OCI-M1 (cell line): Measurements from ENCODE around the gene CCNY.
"Not testable (repeated sequence)": the region's sequence is repeated elsewhere in the genome, so short reads cannot be mapped to it uniquely, and the experiment has no call there.

Experiments used
- DNase-seq: peaks from one replicate; lab custom pipeline; 2025; lab: John Stamatoyannopoulos, UW

Gene CCNY

GRCh38 chr10:35517431-35518181, 181.3 kb downstream of the CCNY start:
- DNase-seq: no peak

DNA sequence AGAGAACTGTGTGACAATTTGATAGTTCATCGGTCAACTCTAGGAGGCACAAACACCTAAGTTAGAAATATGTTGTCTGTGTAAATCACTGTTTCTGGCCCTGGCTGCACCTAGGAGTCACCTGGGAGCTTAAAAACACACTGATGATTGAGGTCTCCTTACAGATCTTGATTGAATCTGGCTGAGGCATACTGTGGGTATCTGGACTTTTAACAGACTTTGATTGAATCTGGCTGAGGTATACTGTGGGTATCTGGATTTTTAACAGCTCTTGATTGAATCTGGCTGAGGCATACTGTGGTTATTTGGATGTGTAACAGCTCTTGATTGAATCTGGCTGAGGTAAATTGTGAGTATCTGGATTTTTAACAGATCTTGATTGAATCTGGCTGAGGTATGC, 181.9 kb downstream of the CCNY start:
- not testable (repeated sequence) for DNase-seq

DNA sequence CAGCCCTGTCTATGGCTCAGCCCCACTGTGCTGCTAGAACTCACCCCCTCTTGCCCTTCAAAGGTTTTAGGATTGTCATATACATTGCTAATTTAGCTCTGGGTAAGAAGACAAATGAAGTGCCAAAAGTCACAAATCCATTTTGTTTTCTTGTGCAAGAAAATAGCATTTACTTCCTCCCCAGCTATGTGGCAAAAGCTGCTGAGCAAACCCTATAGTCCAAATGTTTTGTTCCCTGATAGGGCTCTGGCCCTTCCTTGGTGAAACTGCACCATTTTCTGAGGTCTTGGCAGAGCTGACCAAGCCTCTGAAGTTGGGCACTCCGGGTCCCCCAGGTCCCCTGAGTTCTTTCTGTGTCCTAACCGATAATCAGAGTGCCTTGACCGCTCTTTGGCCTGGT, 184.7 kb downstream of the CCNY start:
- DNase-seq: no peak

DNA sequence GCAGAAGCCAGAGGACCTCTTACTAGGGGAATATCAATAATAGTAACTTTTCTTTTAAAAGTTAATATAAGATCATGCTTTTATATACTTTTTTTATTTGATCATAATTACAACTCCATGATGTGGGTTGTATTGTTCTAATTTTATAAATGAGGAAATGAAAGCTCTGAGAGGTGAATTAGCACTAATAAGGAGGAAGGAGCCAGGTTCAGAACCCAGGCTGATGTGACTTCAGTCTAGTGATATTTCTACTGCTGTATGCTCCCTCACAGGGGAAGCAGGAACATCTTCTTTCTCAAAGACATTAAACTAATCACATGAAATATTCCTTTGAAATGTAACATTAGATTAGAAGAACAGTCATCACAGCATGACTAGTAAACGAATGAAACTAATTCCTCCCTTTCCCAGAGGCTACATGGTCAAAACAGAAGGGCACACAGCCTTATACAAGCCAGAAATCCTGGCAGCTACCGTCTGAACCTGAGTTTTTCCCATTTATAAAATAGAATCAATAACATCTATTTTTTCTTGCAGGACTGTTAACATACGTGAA, 187.4 kb downstream of the CCNY start:
- no peak for DNase-seq

GRCh38 chr10:35526746-35527145, 190.4 kb downstream of the CCNY start:
- DNase-seq: no peak

- DNase-seq: no peak
Measured at GRCh38 chr10:35532141-35532540, 195.8 kb downstream of the CCNY start.

DNA sequence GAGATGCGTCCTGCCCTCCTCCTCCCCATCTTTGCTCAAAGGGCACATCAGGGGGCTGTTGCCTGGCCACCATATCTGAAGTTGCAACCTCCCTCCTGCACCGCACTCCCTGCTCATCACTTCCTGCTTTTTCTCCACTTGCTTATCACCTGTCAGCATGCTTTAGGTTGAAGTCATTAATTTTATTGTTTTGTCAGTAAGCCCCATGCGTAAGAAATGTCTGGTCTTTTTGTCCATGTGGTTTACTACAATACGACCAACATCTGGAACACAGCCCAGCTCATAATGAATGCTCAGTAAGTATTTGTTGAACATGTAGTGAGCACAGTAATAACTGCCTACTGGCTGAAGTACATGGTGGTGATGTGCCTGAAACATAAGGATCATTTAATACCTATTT, 197.3 kb downstream of the CCNY start:
- DNase-seq: peak; percentile 61

DNA sequence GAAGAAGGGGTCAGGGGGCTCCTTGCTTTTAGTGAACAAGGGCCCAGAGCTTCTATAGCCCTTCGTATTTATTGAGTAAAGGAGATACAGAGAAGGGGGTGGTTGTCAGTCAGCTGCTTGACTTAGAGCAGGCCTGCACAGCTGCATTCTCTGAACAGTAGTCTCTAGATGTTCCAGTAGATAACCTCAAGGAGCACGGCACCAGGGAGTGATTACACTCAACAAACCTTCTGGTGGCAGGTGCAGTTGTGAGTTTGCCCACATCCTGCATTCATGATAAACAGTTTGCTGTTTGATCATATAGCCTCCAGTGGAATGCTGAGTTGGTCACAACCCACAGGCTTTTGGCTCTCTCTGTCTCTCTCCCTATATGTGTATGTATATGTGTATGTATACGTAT, 198.8 kb downstream of the CCNY start:
- no peak for DNase-seq

DNA sequence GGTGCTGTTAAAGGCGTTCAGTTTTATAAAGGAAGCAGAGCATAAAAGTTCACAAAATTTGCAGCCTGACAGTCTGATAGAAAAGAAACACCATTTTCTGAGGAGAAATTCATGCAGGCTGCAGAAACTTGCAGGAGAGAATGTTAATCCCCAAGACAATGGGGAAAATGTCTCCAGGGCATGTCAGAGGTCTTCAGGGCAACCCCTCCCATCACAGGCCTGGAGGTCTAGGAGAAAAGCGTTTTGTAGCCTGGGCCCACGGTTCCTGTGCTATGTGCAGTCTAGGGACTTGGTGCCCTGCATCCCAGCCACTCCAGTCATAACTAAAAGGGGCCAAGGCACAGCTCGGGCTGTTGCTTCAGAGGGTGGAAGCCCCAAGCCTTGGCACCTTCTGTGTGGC, 200.5 kb downstream of the CCNY start:
- DNase-seq: no peak

DNA sequence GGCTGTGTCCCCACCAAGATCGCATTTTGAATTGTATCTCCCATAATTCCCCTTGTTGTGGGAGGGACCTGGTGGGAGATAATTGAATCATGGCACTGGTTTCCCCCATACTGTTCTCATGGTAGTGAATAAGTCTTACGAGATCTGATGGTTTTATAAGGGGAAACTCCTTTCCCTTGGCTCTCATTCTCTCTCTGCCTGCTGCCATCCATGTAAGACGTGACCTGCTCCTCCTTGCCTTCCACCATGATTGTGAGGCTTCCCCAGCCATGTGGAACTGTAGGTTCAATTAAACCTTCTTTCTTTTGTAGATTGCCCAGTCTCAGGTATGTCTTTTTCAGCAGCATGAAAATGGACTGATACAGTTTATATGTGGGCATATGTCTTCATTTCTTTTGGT, 201.6 kb downstream of the CCNY start:
- DNase-seq: not testable (repeated sequence)

GRCh38 chr10:35540296-35541164, 204.2 kb downstream of the CCNY start:
- peak; percentile 92 for DNase-seq

GRCh38 chr10:35541720-35542119, 205.4 kb downstream of the CCNY start:
- DNase-seq: no peak

GRCh38 chr10:35542303-35542702, 206.0 kb downstream of the CCNY start:
- DNase-seq: no peak

GRCh38 chr10:35545079-35545657, 208.9 kb downstream of the CCNY start:
- DNase-seq: no peak

DNA sequence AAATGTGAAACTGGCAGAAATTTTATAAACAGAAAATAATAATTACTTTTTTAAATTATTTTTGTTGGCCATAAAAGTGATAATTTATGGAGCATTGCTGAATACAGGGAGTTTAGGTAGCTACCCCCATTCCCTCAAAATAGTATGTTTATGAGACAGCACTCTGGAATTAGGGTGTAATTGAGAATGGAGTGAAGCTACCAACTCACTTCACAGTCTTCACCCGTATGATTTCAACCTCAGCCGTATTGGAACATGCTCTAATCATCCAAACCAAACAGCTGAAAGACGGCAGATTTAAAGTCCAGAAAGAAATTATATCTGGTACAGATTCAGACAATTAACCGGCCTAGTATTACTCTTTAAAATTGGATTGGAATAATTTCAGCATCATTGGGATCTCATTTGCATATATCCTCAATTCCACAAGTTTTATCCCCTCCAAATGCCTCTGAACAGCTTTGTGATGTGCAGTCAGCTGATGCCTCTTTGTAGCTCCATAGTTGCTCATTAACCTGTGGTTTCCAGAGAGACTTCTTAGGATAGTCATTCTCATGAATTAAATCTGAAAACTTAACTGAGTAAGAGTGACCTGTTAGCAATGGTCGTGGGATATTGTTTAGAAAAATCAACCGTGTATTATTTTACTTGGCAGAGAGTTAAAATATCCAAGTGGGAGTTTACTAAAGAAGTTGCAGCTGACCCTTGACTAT, 209.7 kb downstream of the CCNY start:
- no peak for DNase-seq

- no peak for DNase-seq
Measured at GRCh38 chr10:35546824-35547225, 210.5 kb downstream of the CCNY start.

GRCh38 chr10:35552650-35553342, 216.5 kb downstream of the CCNY start:
- DNase-seq: no peak

GRCh38 chr10:35554036-35554435, 217.7 kb downstream of the CCNY start:
- no peak for DNase-seq

- DNase-seq: no peak
Measured at GRCh38 chr10:35554461-35555056, 218.2 kb downstream of the CCNY start.

DNA sequence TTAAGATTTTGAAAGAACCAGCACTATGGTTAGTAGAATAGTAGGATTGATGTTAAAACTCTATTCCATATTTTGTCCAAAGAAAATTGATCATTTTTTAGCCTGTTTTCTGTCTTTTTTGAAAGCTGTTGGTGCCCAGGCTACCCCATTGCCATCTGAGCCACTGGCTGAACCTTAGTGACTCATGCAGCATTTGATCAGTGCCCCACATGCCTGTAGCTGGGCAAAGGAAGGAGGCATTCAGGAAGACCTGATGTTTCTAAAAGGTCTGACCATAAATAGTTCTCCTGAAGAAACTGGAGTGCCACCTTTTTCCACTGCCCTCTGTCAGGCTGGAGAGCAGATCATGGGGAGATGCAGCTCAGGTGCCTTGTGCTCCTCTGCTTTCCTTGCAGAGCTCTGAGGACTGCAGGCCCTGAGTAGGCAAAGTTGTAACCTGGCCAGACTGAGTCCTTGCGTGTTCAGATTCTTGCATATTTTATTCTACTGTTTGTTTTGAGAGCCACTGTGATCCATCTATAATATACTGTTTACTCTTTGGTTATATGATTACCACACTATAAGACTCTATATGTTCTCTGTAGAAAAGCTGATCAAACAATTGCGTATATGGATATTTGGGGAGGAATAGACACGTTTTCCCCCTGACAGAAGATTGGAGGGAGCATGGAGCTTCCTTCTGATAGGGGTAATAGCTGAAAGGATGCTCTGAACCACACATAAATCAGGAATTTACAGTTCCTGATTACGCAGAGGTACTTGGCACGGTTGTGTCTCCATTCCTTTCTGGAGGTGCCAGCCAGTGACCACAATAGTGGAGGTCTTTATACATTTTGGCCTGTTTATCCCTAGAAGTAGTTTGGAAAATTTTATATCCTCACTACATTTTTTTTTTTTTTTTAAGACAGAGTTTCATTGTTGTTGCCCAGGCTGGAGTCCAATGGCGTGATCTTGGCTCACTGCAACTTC, 219.9 kb downstream of the CCNY start:
- no peak for DNase-seq
